ENCODE measurements around the gene LRP1-AS.

Gene LRP1-AS

DNA sequence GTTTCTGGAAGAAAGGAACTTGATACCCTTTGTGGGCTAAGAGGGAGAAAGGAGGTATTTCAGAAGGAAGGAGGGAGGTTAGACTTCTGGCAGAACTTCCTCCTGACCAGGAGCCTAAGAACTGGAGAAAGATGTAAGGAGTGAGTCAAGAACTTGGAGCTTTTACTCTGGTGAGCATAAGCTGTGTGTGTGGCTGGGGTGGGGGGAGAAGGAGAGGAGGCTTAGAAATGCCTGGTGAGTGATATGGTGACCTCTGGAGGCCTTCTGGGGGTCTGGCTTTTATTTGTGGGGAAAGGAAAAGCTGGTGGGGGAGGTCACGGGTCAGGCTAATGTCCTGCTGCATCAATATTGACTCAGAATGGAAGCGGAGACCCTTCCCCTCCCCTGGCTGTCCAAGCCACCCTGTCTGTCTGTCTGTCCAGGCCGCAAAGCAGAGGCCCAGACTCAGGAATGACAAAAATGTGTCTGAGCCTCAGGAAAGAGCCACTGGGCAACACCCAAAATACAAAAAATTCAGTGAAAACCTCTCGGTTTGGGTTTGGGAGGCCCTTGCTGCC, 14.3 kb downstream of the LRP1-AS start:
- peak overlapping the region; percentile 94 to 100 (median 99) for H3K27ac Mint-ChIP-seq
- no peaks in the 10 kb centered on the region for H3K36me3 Mint-ChIP-seq (ENCODE audit: low read depth)
- peaks cover 74% of the 10 kb centered on the region for H3K4me1 Mint-ChIP-seq
- TF ChIP-seq, protein P1, sequence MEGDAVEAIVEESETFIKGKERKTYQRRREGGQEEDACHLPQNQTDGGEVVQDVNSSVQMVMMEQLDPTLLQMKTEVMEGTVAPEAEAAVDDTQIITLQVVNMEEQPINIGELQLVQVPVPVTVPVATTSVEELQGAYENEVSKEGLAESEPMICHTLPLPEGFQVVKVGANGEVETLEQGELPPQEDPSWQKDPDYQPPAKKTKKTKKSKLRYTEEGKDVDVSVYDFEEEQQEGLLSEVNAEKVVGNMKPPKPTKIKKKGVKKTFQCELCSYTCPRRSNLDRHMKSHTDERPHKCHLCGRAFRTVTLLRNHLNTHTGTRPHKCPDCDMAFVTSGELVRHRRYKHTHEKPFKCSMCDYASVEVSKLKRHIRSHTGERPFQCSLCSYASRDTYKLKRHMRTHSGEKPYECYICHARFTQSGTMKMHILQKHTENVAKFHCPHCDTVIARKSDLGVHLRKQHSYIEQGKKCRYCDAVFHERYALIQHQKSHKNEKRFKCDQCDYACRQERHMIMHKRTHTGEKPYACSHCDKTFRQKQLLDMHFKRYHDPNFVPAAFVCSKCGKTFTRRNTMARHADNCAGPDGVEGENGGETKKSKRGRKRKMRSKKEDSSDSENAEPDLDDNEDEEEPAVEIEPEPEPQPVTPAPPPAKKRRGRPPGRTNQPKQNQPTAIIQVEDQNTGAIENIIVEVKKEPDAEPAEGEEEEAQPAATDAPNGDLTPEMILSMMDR (IDR thresholded peaks at IDR 0.05; ENCODE audit: unreplicated experiment in 3 of 3), result no peak
- H3K4me3 Mint-ChIP-seq, result peak overlapping the region; percentile 56 to 98 (median 96)
- peaks cover 3% of the 10 kb centered on the region for H3K27me3 Mint-ChIP-seq (ENCODE audit: low read depth)
- no peaks in the 10 kb centered on the region for H3K9me3 Mint-ChIP-seq

DNA sequence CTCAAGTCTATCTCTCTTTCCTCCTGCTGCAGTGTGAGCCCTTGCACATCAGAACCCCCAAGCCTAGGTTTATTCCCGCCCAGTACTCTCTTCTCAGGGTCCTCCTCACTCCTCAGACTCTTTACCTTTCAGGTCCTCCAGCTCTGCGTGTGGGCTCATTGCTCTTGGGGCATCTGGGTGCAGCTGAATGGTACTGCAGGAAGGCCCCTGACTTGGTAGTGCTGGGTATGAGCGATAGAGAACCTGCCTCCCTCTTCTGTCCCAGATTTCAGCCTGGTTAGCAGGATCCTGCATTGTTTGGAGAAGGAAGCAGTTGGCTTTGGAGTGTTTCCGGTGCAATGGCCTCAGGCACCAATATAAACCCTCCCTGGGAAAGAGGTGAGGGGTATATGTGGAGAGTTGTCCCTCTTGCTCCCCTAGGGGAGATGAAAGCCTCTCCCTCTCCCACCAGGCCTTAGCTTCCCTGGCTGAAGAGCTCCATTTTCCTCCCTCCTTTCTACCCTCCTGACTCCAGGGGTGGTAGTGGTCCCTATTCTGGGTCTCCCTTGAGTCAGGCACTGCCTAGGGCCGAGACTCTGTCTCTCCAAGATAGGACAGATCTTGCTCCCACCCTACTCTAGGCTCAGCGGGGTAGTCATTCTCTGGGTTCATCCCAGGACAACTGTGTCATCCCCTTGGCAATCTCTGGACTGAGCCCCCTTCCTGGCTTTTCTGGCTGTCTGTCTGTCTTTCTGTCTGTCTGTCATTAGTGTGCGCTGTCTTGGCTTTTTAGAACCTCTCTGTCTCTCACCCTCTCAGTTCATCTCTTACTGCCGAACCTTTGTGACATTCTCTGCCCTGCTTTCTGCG, 15.3 kb downstream of the LRP1-AS start:
- Mint-ChIP-seq H3K4me1 (peaks cover 68% of the 10 kb centered on the region), H3K27me3 (ENCODE audit: low read depth) (peaks cover 3% of the 10 kb centered on the region), H3K27ac (peak overlapping the region; percentile 94 to 100 (median 99)), H3K4me3 (peak overlapping the region; percentile 94 to 98 (median 96)), H3K9me3 (no peaks in the 10 kb centered on the region), H3K36me3 (ENCODE audit: low read depth) (no peaks in the 10 kb centered on the region)
- TF ChIP-seq, protein P1 (IDR thresholded peaks at IDR 0.05; ENCODE audit: unreplicated experiment in 3 of 3), result no peak

DNA sequence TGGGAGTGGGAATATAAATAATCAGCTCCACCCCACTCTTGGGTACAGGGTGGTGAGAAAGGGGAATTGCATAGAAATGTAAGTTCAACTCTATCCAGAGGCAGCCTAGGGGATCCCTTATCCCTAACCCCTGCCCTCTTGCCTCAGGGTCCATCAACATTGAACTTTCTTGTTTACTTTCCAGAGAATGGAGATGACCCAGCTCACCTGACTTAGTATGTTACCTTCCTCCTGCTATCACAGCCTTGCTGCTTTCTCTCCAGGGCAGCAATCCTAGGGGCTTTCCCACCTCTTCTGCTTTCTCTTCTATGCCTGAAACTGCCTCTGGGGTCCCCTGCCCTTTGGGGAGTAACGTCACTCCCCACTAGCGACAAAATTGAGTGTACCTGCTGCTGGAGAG, 16.5 kb downstream of the LRP1-AS start:
- TF ChIP-seq, protein P1 (IDR thresholded peaks at IDR 0.05; ENCODE audit: unreplicated experiment in 3 of 3), result no peak
- peaks cover 74% of the 10 kb centered on the region for H3K4me1 Mint-ChIP-seq
- no peaks in the 10 kb centered on the region for H3K9me3 Mint-ChIP-seq
- peaks cover 3% of the 10 kb centered on the region for H3K27me3 Mint-ChIP-seq (ENCODE audit: low read depth)
- peak overlapping the region; percentile 54 to 100 (median 62) for H3K27ac Mint-ChIP-seq
- H3K4me3 Mint-ChIP-seq, result peak overlapping the region; percentile 94 to 98 (median 96)
- H3K36me3 Mint-ChIP-seq (ENCODE audit: low read depth), result no peaks in the 10 kb centered on the region

DNA sequence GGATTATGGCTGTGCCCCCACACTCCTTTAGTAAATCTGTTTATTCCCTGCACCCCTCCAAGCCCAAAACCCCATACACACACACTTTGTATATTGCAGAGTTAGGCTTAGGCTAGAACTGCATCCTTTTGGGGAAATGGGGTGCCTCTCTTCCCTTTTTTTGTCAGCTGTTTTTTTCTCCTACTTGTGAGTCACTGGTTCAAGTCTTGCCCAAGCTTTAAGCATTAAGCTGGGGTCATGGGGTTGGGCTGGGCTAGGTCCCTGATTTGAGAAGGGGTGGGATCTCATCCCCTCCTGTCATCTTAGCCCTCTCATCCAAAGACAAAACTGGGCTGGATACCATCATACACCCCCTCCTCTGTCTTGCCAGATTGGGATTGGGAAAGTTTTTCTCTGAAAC, 17.5 kb downstream of the LRP1-AS start:
- Mint-ChIP-seq H3K27ac (peak overlapping the region; percentile 87 to 100 (median 88)), H3K27me3 (ENCODE audit: low read depth) (peaks cover 3% of the 10 kb centered on the region), H3K9me3 (no peaks in the 10 kb centered on the region), H3K36me3 (ENCODE audit: low read depth) (no peaks in the 10 kb centered on the region), H3K4me1 (peaks cover 63% of the 10 kb centered on the region), H3K4me3 (peak overlapping the region; percentile 94 to 98 (median 96))
- TF ChIP-seq, protein P1 (IDR thresholded peaks at IDR 0.05; ENCODE audit: unreplicated experiment in 3 of 3), result no peak

DNA sequence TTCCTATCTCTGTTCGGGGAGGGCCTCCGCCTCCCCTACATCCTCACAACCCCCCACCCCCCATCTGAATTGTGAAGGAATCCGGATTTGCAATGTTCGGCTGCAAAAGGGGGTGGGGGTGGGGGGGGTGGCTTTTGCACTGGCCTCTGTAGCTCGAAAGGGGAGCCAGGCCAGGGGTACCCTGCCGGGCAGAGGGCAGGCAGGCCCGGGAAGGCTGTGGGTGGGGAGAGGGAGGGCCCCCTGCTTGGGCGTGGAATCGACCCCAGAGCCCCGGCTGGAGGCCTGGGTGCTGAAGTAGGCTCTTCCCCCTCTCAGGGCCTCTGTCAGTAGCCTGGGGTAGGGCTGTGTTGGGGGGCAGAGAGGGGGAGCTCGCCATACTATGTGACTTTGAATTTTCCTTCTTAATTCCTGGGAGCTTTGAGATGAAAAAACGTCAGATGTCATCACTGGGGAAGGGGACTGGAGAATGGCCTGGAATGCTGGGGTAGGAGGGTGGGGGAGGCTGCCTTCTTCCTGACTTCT, 18.0 kb downstream of the LRP1-AS start:
- Mint-ChIP-seq H3K36me3 (ENCODE audit: low read depth) (no peaks in the 10 kb centered on the region), H3K27me3 (ENCODE audit: low read depth) (peaks cover 2% of the 10 kb centered on the region), H3K4me3 (peak overlapping the region; percentile 94 to 98 (median 96)), H3K4me1 (peaks cover 64% of the 10 kb centered on the region), H3K9me3 (no peaks in the 10 kb centered on the region), H3K27ac (peak overlapping the region; percentile 87 to 100 (median 88))
- TF ChIP-seq, protein P1 (IDR thresholded peaks at IDR 0.05; ENCODE audit: unreplicated experiment in 3 of 3), result no peak
